CD4-positive, alpha-beta T cell (primary cell): Measurements from ENCODE around the gene EIF3A. TPM values are rescaled to one million over a fixed set of nuclear protein-coding genes. Genes with fewer than 3 reads are reported as not detected.
"Not testable (repeated sequence)": the region's sequence is repeated elsewhere in the genome, so short reads cannot be mapped to it uniquely, and the experiment has no call there.

Experiments
- ATAC-seq: fragments of 200-7000 bp; cut with Tn5 transposase; one replicate; pipeline ENCODE4 v1.10.0; 2022; ENCODE audit warnings: mild to moderate bottlenecking; ENCODE audit not compliant: poor library complexity
- CTCF ChIA-PET: fragments of 350-600 bp; sonication (Branson Sonifier 250); formaldehyde crosslinking; loops from one replicate; lab custom pipeline; 2021; ENCODE audit warnings: antibody characterized with exemption, inconsistent platforms; lab: Charles Lee
- POLR2A ChIA-PET: fragments of 350-600 bp; sonication (Branson Sonifier 250); formaldehyde crosslinking; loops from one replicate; lab custom pipeline; 2021; ENCODE audit warnings: antibody characterized with exemption, inconsistent platforms; lab: Charles Lee
- DNase-seq, 14 experiments: peaks; one replicate each; pipeline ENCODE4 v3.0.0-alpha.2; 2013 to 2020; ENCODE audit warnings: mixed read lengths in 2 of 14
- H3K27ac ChIP-seq, 2 donors: one replicate each; pipeline versions ENCODE4 v1.5.1 to v1.7.0; 2013; ENCODE audit warnings: low read length in 2 of 2, low read depth in 1 of 2, mild to moderate bottlenecking in 1 of 2
- H3K27me3 ChIP-seq, 2 experiments: 1 replicate in 1 of 2; 2 replicates in 1 of 2; pipeline versions ENCODE4 v1.6.1 to v1.7.0; 2013; ENCODE audit warnings: low read length in 2 of 2, control low read depth in 1 of 2, mild to moderate bottlenecking in 1 of 2, moderate library complexity in 1 of 2; ENCODE audit not compliant: insufficient read depth in 2 of 2, control insufficient read depth in 1 of 2
- H3K36me3 ChIP-seq: one replicate; pipeline ENCODE4 v1.6.1; 2013; ENCODE audit warnings: low read length, control low read depth; ENCODE audit not compliant: insufficient read depth
- H3K4me1 ChIP-seq: one replicate; pipeline ENCODE4 v1.6.1; 2013; ENCODE audit warnings: low read length, control low read depth; ENCODE audit not compliant: insufficient read depth
- H3K4me3 ChIP-seq: one replicate; pipeline ENCODE4 v1.5.1; 2013; ENCODE audit warnings: mild to moderate bottlenecking, low read length, moderate library complexity
- H3K9me3 ChIP-seq, 2 experiments: 1 replicate in 1 of 2; 2 replicates in 1 of 2; pipeline versions ENCODE4 v1.6.1 to v1.7.0; 2013; ENCODE audit warnings: low read length in 2 of 2, mild to moderate bottlenecking in 2 of 2, control low read depth in 1 of 2, moderate library complexity in 1 of 2; ENCODE audit not compliant: control insufficient read depth in 1 of 2, insufficient read depth in 1 of 2
- H3K27ac Mint-ChIP-seq: one replicate; pipeline ENCODE4 v1.8.0; 2020; ENCODE audit warnings: mixed read lengths
- H3K27me3 Mint-ChIP-seq: one replicate; pipeline ENCODE4 v1.8.0; 2021; ENCODE audit warnings: mixed read lengths
- H3K36me3 Mint-ChIP-seq: one replicate; pipeline ENCODE4 v1.8.0; 2021; ENCODE audit warnings: low read depth, mixed read lengths
- H3K4me1 Mint-ChIP-seq: one replicate; pipeline ENCODE4 v1.8.0; 2021; ENCODE audit warnings: low read depth, mixed read lengths
- H3K4me3 Mint-ChIP-seq: one replicate; pipeline ENCODE4 v1.8.0; 2020; ENCODE audit warnings: mild to moderate bottlenecking, mixed read lengths
- H3K9me3 Mint-ChIP-seq: one replicate; pipeline ENCODE4 v1.8.0; 2020; ENCODE audit warnings: mixed read lengths
- CTCF ChIP-seq: fragments of 200-600 bp; IDR thresholded peaks from one replicate; pipeline ENCODE4 v1.8.0; 2022; ENCODE audit warnings: antibody characterized with exemption, mild to moderate bottlenecking
- intact Hi-C, 2 experiments: fragments of 100-400 bp; cut with DNase I in 1 of 2; cut with micrococcal nuclease in 1 of 2; formaldehyde crosslinking; loops; one replicate each; pipeline versions ENCODE4 v1.15.1 to v1.9.0; 2023 to 2025; cut with DNase I, micrococcal nuclease
- total RNA-seq, 174 experiments: library from RNA in 2 of 174; stranded (reverse) in 2 of 174; gene quantifications; one replicate each; pipeline ENCODE4 v1.2.3 and lab custom pipeline; 2021 to 2026

Gene EIF3A
- total RNA-seq, 2 experiments from 2014 or later, result 129 TPM

- peaks cover 21% of the 10 kb centered on the region for H3K36me3 ChIP-seq
- peak within 1 kb of the TSS; percentile 55 for H3K4me3 ChIP-seq
- intact Hi-C loops, result loop anchor here (2.0 to 5.0 kb wide), 4 partner anchors 37 to 463 kb away; partner anchors contain the start of gene CACUL1 (in 1 of the 2)
- no peaks in the 10 kb centered on the region for H3K9me3 ChIP-seq
- H3K27me3 ChIP-seq, result no peaks in the 10 kb centered on the region
- H3K4me3 Mint-ChIP-seq, result peak within 1 kb of the TSS; percentile 87
- TF ChIP-seq CTCF, result no peak
- ChIA-PET CTCF (no interaction called here), POLR2A (interaction anchor here (0.6 to 1.3 kb wide), 3 partner anchors 65 to 372 kb away, joined by 3 to 4 read pairs (median 3); partner anchors contain the start of gene DENND10)
- H3K36me3 Mint-ChIP-seq, result peaks cover 26% of the 10 kb centered on the region
- H3K4me1 Mint-ChIP-seq, result peaks cover 23% of the 10 kb centered on the region
- no peaks in the 10 kb centered on the region for H3K9me3 Mint-ChIP-seq
- no peaks in the 10 kb centered on the region for H3K27me3 Mint-ChIP-seq
- no peak within 1 kb of the TSS for H3K27ac Mint-ChIP-seq
- ATAC-seq (peak; percentile 7), DNase-seq (peak in 2 of 14 experiments; percentile 10 to 16)
- no peak within 1 kb of the TSS for H3K27ac ChIP-seq
- H3K4me1 ChIP-seq, result peaks cover 13% of the 10 kb centered on the region
Observed at GRCh38 chr10:119029613-119030420, 50.8 kb downstream of the EIF3A start, which contains the start of gene NANOS1. NANOS1 (plus strand) TSS chr10:119029714; CDS start chr10:119029802, 88 bp downstream.

GRCh38 chr10:119028900-119029612, 51.6 kb downstream of the EIF3A start:
- TF ChIP-seq CTCF, result no peak
- Mint-ChIP-seq H3K27me3 (no peaks in the 10 kb centered on the region), H3K36me3 (peaks cover 18% of the 10 kb centered on the region), H3K9me3 (no peaks in the 10 kb centered on the region), H3K4me1 (peaks cover 20% of the 10 kb centered on the region), H3K27ac (no peak overlapping the region), H3K4me3 (peak overlapping the region; percentile 87)
- ChIA-PET CTCF (interaction anchor here (0.6 kb wide), 1 partner anchor 541 kb away, joined by 3 read pairs; no protein-coding TSS in a partner anchor), POLR2A (interaction anchor here (0.8 kb wide), 1 partner anchor 66 kb away, joined by 3 read pairs; no protein-coding TSS in a partner anchor)
- H3K4me3 ChIP-seq, result peak overlapping the region; percentile 55
- H3K27ac ChIP-seq, result no peak overlapping the region
- intact Hi-C loops, result loop anchor here in 1 of 2 experiments (5.0 kb wide), 1 partner anchor 277 kb away; the partner anchor contains the start of gene CACUL1
- ATAC-seq, result peak; percentile 83
- H3K9me3 ChIP-seq, result no peaks in the 10 kb centered on the region
- H3K4me1 ChIP-seq, result peaks cover 13% of the 10 kb centered on the region
- H3K27me3 ChIP-seq, result no peaks in the 10 kb centered on the region
- DNase-seq, result peak; percentile 56 to 91 (median 76)
- peaks cover 13% of the 10 kb centered on the region for H3K36me3 ChIP-seq

- peaks cover 20% of the 10 kb centered on the region for H3K4me1 Mint-ChIP-seq
- H3K36me3 ChIP-seq, ATAC-seq, DNase-seq, H3K27me3 Mint-ChIP-seq, POLR2A ChIA-PET, H3K9me3 Mint-ChIP-seq, H3K27ac Mint-ChIP-seq, H3K9me3 ChIP-seq, H3K27me3 ChIP-seq, H3K27ac ChIP-seq: not testable (repeated sequence)
- Histone ChIP-seq H3K4me3 (peak overlapping the region; percentile 55), H3K4me1 (peaks cover 13% of the 10 kb centered on the region)
- peaks cover 13% of the 10 kb centered on the region for H3K36me3 Mint-ChIP-seq
- CTCF ChIA-PET, result interaction anchor here (0.6 kb wide), 1 partner anchor 542 kb away, joined by 3 read pairs; no protein-coding TSS in a partner anchor
- intact Hi-C loops, result loop anchor here in 1 of 2 experiments (5.0 kb wide), 1 partner anchor 276 kb away; the partner anchor contains the start of gene CACUL1
- H3K4me3 Mint-ChIP-seq, result peak overlapping the region; percentile 87
Observed at GRCh38 chr10:119028445-119028899, 52.1 kb downstream of the EIF3A start.
